Ishikawa (cell line): Measurements from ENCODE around the gene HBM.

ENCODE experiments used
- EP300 ChIP-seq: IDR thresholded peaks from 2 replicates; pipeline ENCODE4 v1.6.1; 2012; ENCODE audit warnings: borderline replicate concordance
- TCF12 ChIP-seq: IDR thresholded peaks from 2 replicates; pipeline ENCODE4 v1.6.1; 2012; ENCODE audit warnings: low read depth
- TF ChIP-seq, protein P1 (sequence below): IDR thresholded peaks from 2 replicates; pipeline ENCODE4 v1.6.1; 2012
- TF ChIP-seq, protein P2 (sequence below): IDR thresholded peaks from 2 replicates; pipeline ENCODE4 v1.6.1; 2012

DNA sequence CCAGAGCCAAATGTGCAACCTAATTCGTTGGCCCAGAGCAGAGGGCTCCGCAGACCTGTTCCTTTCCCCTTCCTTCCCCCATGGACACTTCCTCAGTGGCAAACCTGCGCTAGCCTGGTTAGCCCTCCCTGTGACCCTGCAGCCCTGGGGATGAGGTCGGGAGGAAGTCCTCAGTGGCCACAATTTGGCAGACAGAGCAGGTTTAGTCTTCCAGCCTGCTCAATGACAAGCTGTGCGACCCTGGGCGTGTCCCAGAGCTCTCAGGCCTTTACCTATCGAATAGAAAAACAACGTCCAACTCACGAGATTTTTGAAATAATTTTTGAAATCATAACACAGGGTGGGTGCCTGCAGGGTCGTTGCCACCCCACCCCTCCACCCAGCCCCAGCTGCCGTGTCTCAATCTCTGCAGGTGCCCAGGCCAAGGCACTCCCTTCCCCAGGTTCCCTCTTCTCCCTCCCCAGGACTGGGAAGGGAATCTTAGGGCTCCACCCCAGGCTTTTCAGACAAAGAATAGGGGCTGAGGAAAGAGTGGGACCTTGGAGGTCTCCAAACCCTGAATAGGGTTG, 1.4 kb downstream of the HBM start:
- TF ChIP-seq TCF12 (no peak), EP300 (no peak)
- TF ChIP-seq, protein P1, sequence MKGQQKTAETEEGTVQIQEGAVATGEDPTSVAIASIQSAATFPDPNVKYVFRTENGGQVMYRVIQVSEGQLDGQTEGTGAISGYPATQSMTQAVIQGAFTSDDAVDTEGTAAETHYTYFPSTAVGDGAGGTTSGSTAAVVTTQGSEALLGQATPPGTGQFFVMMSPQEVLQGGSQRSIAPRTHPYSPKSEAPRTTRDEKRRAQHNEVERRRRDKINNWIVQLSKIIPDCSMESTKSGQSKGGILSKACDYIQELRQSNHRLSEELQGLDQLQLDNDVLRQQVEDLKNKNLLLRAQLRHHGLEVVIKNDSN = no peak
- TF ChIP-seq, protein P2, sequence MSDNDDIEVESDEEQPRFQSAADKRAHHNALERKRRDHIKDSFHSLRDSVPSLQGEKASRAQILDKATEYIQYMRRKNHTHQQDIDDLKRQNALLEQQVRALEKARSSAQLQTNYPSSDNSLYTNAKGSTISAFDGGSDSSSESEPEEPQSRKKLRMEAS = no peak
